GM12892 (cell line): ENCODE measurements around the gene PCYT1A.

Experiments used
- POLR2A ChIP-seq: IDR thresholded peaks from 2 replicates; pipeline ENCODE4 v1.6.1; 2011; ENCODE audit warnings: low read depth, low read length, control low read depth
- POLR2AphosphoS5 ChIP-seq: IDR thresholded peaks from 2 replicates; pipeline ENCODE4 v1.6.1; 2011; ENCODE audit warnings: low read depth, low read length, control low read depth
- TAF1 ChIP-seq: IDR thresholded peaks from 2 replicates; pipeline ENCODE4 v1.6.1; 2011; ENCODE audit warnings: low read depth, mild to moderate bottlenecking, control low read depth, low read length, borderline replicate concordance

DNA sequence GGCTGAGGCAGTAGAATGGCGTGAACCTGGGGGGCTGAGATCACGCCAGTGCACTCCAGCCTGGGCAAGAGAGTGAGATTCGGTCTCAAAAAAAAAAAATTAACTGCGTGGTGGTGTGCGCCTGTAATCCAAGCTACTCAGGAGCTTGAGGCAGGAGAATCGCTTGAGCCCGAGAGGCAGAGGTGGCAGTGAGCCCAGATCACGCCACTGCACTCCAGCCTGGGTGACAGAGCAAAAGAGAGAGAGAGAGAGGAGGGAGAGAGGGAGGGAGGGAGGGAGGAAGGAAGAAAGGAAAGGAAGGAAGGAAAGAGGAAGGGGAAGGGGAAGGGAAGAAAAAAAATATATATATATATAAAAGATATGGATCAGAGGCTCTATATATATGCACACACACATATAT lies 44.6 kb upstream of the PCYT1A start:
- TF ChIP-seq POLR2A (no peak), POLR2AphosphoS5 (no peak), TAF1 (no peak)
